Activated effector memory CD4-positive, alpha-beta T cell treated with Interleukin-2 at 50 U/mL for 16 hours (primary cell): Measurements from ENCODE around the gene C19orf12.

Experiments used
- DNase-seq: peaks from one replicate; pipeline ENCODE4 v3.0.0-alpha.2; 2020

Gene C19orf12

GRCh38 chr19:29658221-29658991 lies 56.7 kb downstream of the C19orf12 start:
- DNase-seq: no peak

GRCh38 chr19:29655648-29656335 lies 59.3 kb downstream of the C19orf12 start:
- DNase-seq: no peak

- DNase-seq: no peak
Measured at GRCh38 chr19:29653398-29653797, 61.7 kb downstream of the C19orf12 start.

GRCh38 chr19:29651622-29652394 lies 63.3 kb downstream of the C19orf12 start:
- DNase-seq: no peak

GRCh38 chr19:29650772-29651387 lies 64.2 kb downstream of the C19orf12 start:
- no peak for DNase-seq
